ENCODE measurements around the gene TEX22.

- TF ChIP-seq CTCF (IDR thresholded peaks at IDR 0.05) = no peak
- peak in 1 of 2 donors; percentile 51 for TF ChIP-seq POLR2A (IDR thresholded peaks at IDR 0.05)
Measured at GRCh38 chr14:105419195-105420091, 21.1 kb downstream of the TEX22 start, which contains the start of gene MTA1.
